Retinal pigment epithelial cell (primary cell): ENCODE results near the gene COMT.

Experiments
- DNase-seq: peaks from one replicate; pipeline ENCODE4 v3.0.0-alpha.2; 2010; ENCODE audit warnings: low read depth
- H3K4me3 ChIP-seq: 2 replicates; pipeline ENCODE4 v1.5.1; 2011; ENCODE audit warnings: mild to moderate bottlenecking, low read length, control low read depth, moderate library complexity
- CTCF ChIP-seq: conservative IDR thresholded peaks from 2 replicates; pipeline ENCODE4 v1.5.1; 2011; ENCODE audit warnings: low read depth, low read length, control low read depth, inconsistent platforms

The COMT gene

GRCh38 chr22:20000246-20001081 lies 58.9 kb downstream of the COMT start:
- no peak overlapping the region for H3K4me3 ChIP-seq
- TF ChIP-seq CTCF: no peak
- DNase-seq: no peak

GRCh38 chr22:20001082-20001638 lies 59.6 kb downstream of the COMT start:
- H3K4me3 ChIP-seq: no peak overlapping the region
- DNase-seq: no peak
- no peak for TF ChIP-seq CTCF

- no peak for TF ChIP-seq CTCF
- DNase-seq: no peak
- H3K4me3 ChIP-seq: no peak overlapping the region
Measured at GRCh38 chr22:20002128-20002527, 60.6 kb downstream of the COMT start.

GRCh38 chr22:20002636-20003035 lies 61.1 kb downstream of the COMT start:
- H3K4me3 ChIP-seq: no peak overlapping the region
- no peak for TF ChIP-seq CTCF
- no peak for DNase-seq

- no peak overlapping the region for H3K4me3 ChIP-seq
- no peak for TF ChIP-seq CTCF
- no peak for DNase-seq
Measured at GRCh38 chr22:20003304-20003703, 61.7 kb downstream of the COMT start.

GRCh38 chr22:20004464-20004863 lies 62.9 kb downstream of the COMT start:
- H3K4me3 ChIP-seq: no peak overlapping the region
- DNase-seq: no peak
- no peak for TF ChIP-seq CTCF
